ENCODE measurements around the gene BCHE. TPM values are rescaled to one million over a fixed set of nuclear protein-coding genes. Genes with fewer than 3 reads are reported as not detected.

The BCHE gene
- total RNA-seq, 3 donors from 2014 or later = 0.33 to 27.1 (median 2.6) TPM

GRCh38 chr3:165778891-165779290, 58.3 kb downstream of the BCHE start:
- H3K4me1 ChIP-seq = no peaks in the 10 kb centered on the region
- no peak overlapping the region for H3K4me3 ChIP-seq
- no peak for DNase-seq (ENCODE audit: low spot score in 2 of 2)
- H3K9me3 ChIP-seq = no peaks in the 10 kb centered on the region
- H3K27ac ChIP-seq = no peak overlapping the region
- H3K27me3 ChIP-seq = no peaks in the 10 kb centered on the region
- no peaks in the 10 kb centered on the region for H3K36me3 ChIP-seq
- no peak for TF ChIP-seq POLR2AphosphoS5 (IDR thresholded peaks at IDR 0.05)
- TF ChIP-seq, protein P1, sequence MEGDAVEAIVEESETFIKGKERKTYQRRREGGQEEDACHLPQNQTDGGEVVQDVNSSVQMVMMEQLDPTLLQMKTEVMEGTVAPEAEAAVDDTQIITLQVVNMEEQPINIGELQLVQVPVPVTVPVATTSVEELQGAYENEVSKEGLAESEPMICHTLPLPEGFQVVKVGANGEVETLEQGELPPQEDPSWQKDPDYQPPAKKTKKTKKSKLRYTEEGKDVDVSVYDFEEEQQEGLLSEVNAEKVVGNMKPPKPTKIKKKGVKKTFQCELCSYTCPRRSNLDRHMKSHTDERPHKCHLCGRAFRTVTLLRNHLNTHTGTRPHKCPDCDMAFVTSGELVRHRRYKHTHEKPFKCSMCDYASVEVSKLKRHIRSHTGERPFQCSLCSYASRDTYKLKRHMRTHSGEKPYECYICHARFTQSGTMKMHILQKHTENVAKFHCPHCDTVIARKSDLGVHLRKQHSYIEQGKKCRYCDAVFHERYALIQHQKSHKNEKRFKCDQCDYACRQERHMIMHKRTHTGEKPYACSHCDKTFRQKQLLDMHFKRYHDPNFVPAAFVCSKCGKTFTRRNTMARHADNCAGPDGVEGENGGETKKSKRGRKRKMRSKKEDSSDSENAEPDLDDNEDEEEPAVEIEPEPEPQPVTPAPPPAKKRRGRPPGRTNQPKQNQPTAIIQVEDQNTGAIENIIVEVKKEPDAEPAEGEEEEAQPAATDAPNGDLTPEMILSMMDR (IDR thresholded peaks at IDR 0.05) = no peak
- no peak for TF ChIP-seq POLR2A (IDR thresholded peaks at IDR 0.05)
- intact Hi-C loops (cut with DNase I; ENCODE audit: low total_unique reads) = no loop called here

GRCh38 chr3:165778456-165778855, 58.8 kb downstream of the BCHE start:
- no peaks in the 10 kb centered on the region for H3K36me3 ChIP-seq
- H3K27ac ChIP-seq = no peak overlapping the region
- no peaks in the 10 kb centered on the region for H3K4me1 ChIP-seq
- intact Hi-C loops (cut with DNase I; ENCODE audit: low total_unique reads) = no loop called here
- no peak for DNase-seq (ENCODE audit: low spot score in 2 of 2)
- TF ChIP-seq POLR2AphosphoS5 (IDR thresholded peaks at IDR 0.05) = no peak
- no peak for TF ChIP-seq POLR2A (IDR thresholded peaks at IDR 0.05)
- TF ChIP-seq, protein P1 (IDR thresholded peaks at IDR 0.05) = no peak
- no peaks in the 10 kb centered on the region for H3K9me3 ChIP-seq
- no peaks in the 10 kb centered on the region for H3K27me3 ChIP-seq
- no peak overlapping the region for H3K4me3 ChIP-seq

GRCh38 chr3:165775824-165776223, 61.4 kb downstream of the BCHE start:
- Histone ChIP-seq H3K36me3 (no peaks in the 10 kb centered on the region), H3K4me3 (no peak overlapping the region), H3K9me3 (no peaks in the 10 kb centered on the region), H3K27me3 (no peaks in the 10 kb centered on the region), H3K4me1 (no peaks in the 10 kb centered on the region), H3K27ac (no peak overlapping the region)
- DNase-seq (ENCODE audit: low spot score in 2 of 2) = no peak
- TF ChIP-seq, protein P1 (IDR thresholded peaks at IDR 0.05) = no peak
- intact Hi-C loops (cut with DNase I; ENCODE audit: low total_unique reads) = no loop called here

GRCh38 chr3:165770781-165771180, 66.4 kb downstream of the BCHE start:
- H3K36me3 ChIP-seq = no peaks in the 10 kb centered on the region
- H3K27ac ChIP-seq = no peak overlapping the region
- no peaks in the 10 kb centered on the region for H3K9me3 ChIP-seq
- DNase-seq (ENCODE audit: low spot score in 2 of 2) = no peak
- H3K4me1 ChIP-seq = no peaks in the 10 kb centered on the region
- no peak for TF ChIP-seq POLR2A (IDR thresholded peaks at IDR 0.05)
- no peak overlapping the region for H3K4me3 ChIP-seq
- intact Hi-C loops (cut with DNase I; ENCODE audit: low total_unique reads) = no loop called here
- H3K27me3 ChIP-seq = no peaks in the 10 kb centered on the region

- intact Hi-C loops (cut with DNase I; ENCODE audit: low total_unique reads) = no loop called here
- H3K4me1 ChIP-seq = no peaks in the 10 kb centered on the region
- no peak overlapping the region for H3K4me3 ChIP-seq
- no peak for DNase-seq (ENCODE audit: low spot score in 2 of 2)
- H3K27ac ChIP-seq = no peak overlapping the region
- no peaks in the 10 kb centered on the region for H3K36me3 ChIP-seq
- no peaks in the 10 kb centered on the region for H3K27me3 ChIP-seq
- no peak for TF ChIP-seq POLR2AphosphoS5 (IDR thresholded peaks at IDR 0.05)
- TF ChIP-seq POLR2A (IDR thresholded peaks at IDR 0.05) = no peak
- TF ChIP-seq, protein P1 (IDR thresholded peaks at IDR 0.05) = no peak
- H3K9me3 ChIP-seq = no peaks in the 10 kb centered on the region
Measured at GRCh38 chr3:165768680-165769079, 68.5 kb downstream of the BCHE start.

DNA sequence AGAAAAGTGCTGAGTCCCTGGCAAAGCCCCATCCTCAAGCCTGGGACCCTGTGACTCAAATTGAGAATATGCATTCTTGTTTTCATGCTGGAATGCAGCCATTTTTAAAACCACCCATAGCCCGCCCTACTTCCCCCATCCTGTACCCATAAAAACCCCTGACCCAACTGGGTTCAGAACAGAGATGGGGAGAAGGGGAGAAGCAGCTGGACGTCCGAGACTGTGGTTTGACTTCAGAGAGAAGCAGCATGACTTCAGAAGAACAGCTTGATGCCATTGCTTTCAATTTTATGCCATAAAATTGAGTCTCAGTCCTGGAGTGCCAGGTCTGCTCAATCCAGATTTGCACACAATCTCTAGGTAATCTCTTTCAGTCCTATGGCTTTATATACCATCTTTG, 78.2 kb downstream of the BCHE start:
- no peak for DNase-seq (ENCODE audit: low spot score in 2 of 2)
- Histone ChIP-seq H3K27me3 (no peaks in the 10 kb centered on the region), H3K9me3 (no peaks in the 10 kb centered on the region), H3K4me1 (no peaks in the 10 kb centered on the region), H3K4me3 (no peak overlapping the region), H3K36me3 (no peaks in the 10 kb centered on the region), H3K27ac (no peak overlapping the region)
- TF ChIP-seq POLR2AphosphoS5 (IDR thresholded peaks at IDR 0.05) (no peak), POLR2A (IDR thresholded peaks at IDR 0.05) (no peak)
- TF ChIP-seq, protein P1 (IDR thresholded peaks at IDR 0.05) = no peak
- intact Hi-C loops (cut with DNase I; ENCODE audit: low total_unique reads) = no loop called here
